K562 (cell line): ENCODE data around the gene RUVBL2. TPM values are rescaled to one million over a fixed set of nuclear protein-coding genes. Genes with fewer than 3 reads are reported as not detected.

Experiments used
- ARHGAP35 ChIP-seq: fragments of 450-650 bp; IDR thresholded peaks from 2 replicates; pipeline ENCODE4 v1.6.1; 2018; ENCODE audit not compliant: partially characterized antibody
- ASH1L ChIP-seq: fragments of 450-650 bp; IDR thresholded peaks from 2 replicates; pipeline ENCODE4 v1.6.1; 2018; ENCODE audit warnings: borderline replicate concordance, mild to moderate bottlenecking, low read depth; ENCODE audit not compliant: partially characterized antibody
- DNMT1 ChIP-seq: fragments of 450-650 bp; IDR thresholded peaks from 2 replicates; pipeline ENCODE4 v1.6.1; 2016; ENCODE audit warnings: antibody characterized with exemption, mild to moderate bottlenecking
- ELF1 ChIP-seq: fragments of 200-800 bp; sonication (Bioruptor generic); IDR thresholded peaks from 2 replicates; pipeline ENCODE4 v1.6.1; 2016; ENCODE audit warnings: missing genetic modification characterization, missing compliant biosample characterization
- KAT7 ChIP-seq: sonication (generic); formaldehyde crosslinking; IDR thresholded peaks from 2 replicates; pipeline ENCODE4 v1.8.0; 2022; ENCODE audit warnings: missing genetic modification reagents, mild to moderate bottlenecking, borderline replicate concordance
- MEF2A ChIP-seq: IDR thresholded peaks from 2 replicates; pipeline ENCODE4 v1.6.1; 2011; ENCODE audit warnings: low read depth, mild to moderate bottlenecking, low read length, moderate library complexity; ENCODE audit not compliant: control insufficient read depth
- MXI1 ChIP-seq: IDR thresholded peaks from 2 replicates; pipeline ENCODE4 v1.6.1; 2011; ENCODE audit warnings: low read depth, mild to moderate bottlenecking, improper control_type of control experiment, low read length
- TAF9B ChIP-seq: fragments of 450-650 bp; IDR thresholded peaks from 2 replicates; pipeline ENCODE4 v1.6.1; 2018; ENCODE audit warnings: mild to moderate bottlenecking; ENCODE audit not compliant: partially characterized antibody
- ZBED1 ChIP-seq: IDR thresholded peaks from 2 replicates; pipeline ENCODE4 v1.6.1; 2014
- ZNF584 ChIP-seq: fragments of 200-800 bp; sonication (Bioruptor generic); IDR thresholded peaks from 2 replicates; pipeline ENCODE4 v1.6.1; 2016; ENCODE audit warnings: low read depth, mild to moderate bottlenecking, missing genetic modification characterization, missing compliant biosample characterization
- polyA plus RNA-seq, 8 experiments: library from polyadenylated mRNA; depleted of rRNA in 4 of 8; stranded (reverse) in 5 of 8; unstranded in 3 of 8; fragments of >200 nt; fragmentation: Nextera tagmentation in 2 of 8; fragmentation: Illumina TruSeq in 1 of 8; extraction: Ambion mirVana in 2 of 8; extraction: Trizol in 1 of 8; gene quantifications; 2 replicates each; pipeline versions ENCODE4 v1.2.1 to v1.2.3, GENCODE V29; 2011 to 2014; ENCODE audit warnings: inconsistent platforms in 1 of 8, missing spikeins in 1 of 8
- total RNA-seq, 7 experiments: library from RNA; depleted of rRNA in 6 of 7; stranded (reverse); fragments of >200 nt in 6 of 7; fragmentation: Illumina TruSeq in 2 of 7; extraction: Trizol in 2 of 7; gene quantifications; 2 replicates each; pipeline versions ENCODE4 v1.2.1 to v1.2.3, GENCODE V29; 2011 to 2021; ENCODE audit warnings: low replicate concordance in 1 of 7
- TF ChIP-seq, protein P1 (sequence below), 3 experiments: fragments of 200-800 bp in 1 of 3; fragments of 250-450 bp in 1 of 3; fragments of 450-650 bp in 1 of 3; sonication (Bioruptor Pico) in 1 of 3; sonication (Bioruptor generic) in 1 of 3; formaldehyde crosslinking in 1 of 3; IDR thresholded peaks; 2 replicates each; pipeline versions ENCODE4 v1.6.1 to v1.8.0; 2016 to 2022; ENCODE audit warnings: mild to moderate bottlenecking in 2 of 3, missing genetic modification characterization in 2 of 3, missing compliant biosample characterization in 1 of 3, moderate library complexity in 1 of 3
- TF ChIP-seq, protein P2 (sequence below): fragments of 450-650 bp; IDR thresholded peaks from 2 replicates; pipeline ENCODE4 v1.6.1; 2016; ENCODE audit warnings: borderline replicate concordance
- TF ChIP-seq, protein P3 (sequence below): sonication (generic); formaldehyde crosslinking; IDR thresholded peaks from 2 replicates; pipeline ENCODE4 v1.8.0; 2022; ENCODE audit warnings: mild to moderate bottlenecking, missing genetic modification reagents, borderline replicate concordance
- TF ChIP-seq, protein P4 (sequence below): fragments of 250-450 bp; sonication (Bioruptor Pico); IDR thresholded peaks from 2 replicates; pipeline ENCODE4 v1.5.0; 2021; ENCODE audit warnings: mild to moderate bottlenecking, moderate library complexity

Gene RUVBL2
- total and polyA plus RNA-seq, 9 of the 15 experiments (the other 6 are each of a cell fraction or from before 2014, with no cell fraction given) = 71.4 to 453 (median 237) TPM

DNA sequence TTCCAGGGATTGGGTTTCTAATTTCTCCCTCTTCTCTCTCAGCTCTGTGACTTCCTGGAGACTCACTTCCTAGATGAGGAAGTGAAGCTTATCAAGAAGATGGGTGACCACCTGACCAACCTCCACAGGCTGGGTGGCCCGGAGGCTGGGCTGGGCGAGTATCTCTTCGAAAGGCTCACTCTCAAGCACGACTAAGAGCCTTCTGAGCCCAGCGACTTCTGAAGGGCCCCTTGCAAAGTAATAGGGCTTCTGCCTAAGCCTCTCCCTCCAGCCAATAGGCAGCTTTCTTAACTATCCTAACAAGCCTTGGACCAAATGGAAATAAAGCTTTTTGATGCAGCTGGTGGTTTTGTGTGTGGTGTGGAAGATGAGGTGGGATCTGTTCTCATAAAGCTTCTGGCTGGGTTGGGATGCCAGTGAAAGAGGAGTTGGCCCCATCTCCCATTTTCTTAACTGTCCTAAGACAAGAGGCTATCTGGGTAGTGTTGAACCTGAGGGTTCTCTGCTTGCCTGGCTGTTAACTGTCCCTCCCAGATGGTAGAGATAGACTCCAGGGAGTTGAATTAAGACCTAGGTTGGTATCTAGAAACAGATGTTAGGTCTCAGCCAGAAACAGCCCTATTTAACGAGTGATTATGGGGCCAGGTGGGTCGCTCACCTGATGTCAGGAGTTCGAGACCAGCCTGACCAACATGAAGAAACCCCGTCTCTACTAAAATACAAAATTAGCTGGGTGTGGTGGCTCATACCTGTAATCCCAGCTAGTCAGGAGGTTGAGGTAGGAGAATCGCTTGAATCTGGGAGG, 26.9 kb upstream of the RUVBL2 start (continued):
- TF ChIP-seq, protein P1, sequence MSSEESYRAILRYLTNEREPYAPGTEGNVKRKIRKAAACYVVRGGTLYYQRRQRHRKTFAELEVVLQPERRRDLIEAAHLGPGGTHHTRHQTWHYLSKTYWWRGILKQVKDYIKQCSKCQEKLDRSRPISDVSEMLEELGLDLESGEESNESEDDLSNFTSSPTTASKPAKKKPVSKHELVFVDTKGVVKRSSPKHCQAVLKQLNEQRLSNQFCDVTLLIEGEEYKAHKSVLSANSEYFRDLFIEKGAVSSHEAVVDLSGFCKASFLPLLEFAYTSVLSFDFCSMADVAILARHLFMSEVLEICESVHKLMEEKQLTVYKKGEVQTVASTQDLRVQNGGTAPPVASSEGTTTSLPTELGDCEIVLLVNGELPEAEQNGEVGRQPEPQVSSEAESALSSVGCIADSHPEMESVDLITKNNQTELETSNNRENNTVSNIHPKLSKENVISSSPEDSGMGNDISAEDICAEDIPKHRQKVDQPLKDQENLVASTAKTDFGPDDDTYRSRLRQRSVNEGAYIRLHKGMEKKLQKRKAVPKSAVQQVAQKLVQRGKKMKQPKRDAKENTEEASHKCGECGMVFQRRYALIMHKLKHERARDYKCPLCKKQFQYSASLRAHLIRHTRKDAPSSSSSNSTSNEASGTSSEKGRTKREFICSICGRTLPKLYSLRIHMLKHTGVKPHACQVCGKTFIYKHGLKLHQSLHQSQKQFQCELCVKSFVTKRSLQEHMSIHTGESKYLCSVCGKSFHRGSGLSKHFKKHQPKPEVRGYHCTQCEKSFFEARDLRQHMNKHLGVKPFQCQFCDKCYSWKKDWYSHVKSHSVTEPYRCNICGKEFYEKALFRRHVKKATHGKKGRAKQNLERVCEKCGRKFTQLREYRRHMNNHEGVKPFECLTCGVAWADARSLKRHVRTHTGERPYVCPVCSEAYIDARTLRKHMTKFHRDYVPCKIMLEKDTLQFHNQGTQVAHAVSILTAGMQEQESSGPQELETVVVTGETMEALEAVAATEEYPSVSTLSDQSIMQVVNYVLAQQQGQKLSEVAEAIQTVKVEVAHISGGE (CRISPR knock-in tag; IDR thresholded peaks at IDR 0.05) = 0 out of 6 replicates have a peak, but pooled peaks of 1 of the 3 experiments have one; percentile 41
- TF ChIP-seq DNMT1 (no peak), ARHGAP35 (peak; percentile 7), ZBED1 (peak; percentile 8; the same call in 1 of the 2 replicates), MEF2A (0 out of 2 replicates have a peak, but pooled peaks have one; percentile 2), KAT7 (CRISPR knock-in tag) (peak; percentile 25; the same call in 1 of the 2 replicates), ELF1 (tag) (peak; percentile 59), ASH1L (no peak), MXI1 (0 out of 2 replicates have a peak, but pooled peaks have one; percentile 23), ZNF584 (CRISPR knock-in tag) (0 out of 2 replicates have a peak, but pooled peaks have one; percentile 31), TAF9B (peak; percentile 24)
- TF ChIP-seq, protein P2, sequence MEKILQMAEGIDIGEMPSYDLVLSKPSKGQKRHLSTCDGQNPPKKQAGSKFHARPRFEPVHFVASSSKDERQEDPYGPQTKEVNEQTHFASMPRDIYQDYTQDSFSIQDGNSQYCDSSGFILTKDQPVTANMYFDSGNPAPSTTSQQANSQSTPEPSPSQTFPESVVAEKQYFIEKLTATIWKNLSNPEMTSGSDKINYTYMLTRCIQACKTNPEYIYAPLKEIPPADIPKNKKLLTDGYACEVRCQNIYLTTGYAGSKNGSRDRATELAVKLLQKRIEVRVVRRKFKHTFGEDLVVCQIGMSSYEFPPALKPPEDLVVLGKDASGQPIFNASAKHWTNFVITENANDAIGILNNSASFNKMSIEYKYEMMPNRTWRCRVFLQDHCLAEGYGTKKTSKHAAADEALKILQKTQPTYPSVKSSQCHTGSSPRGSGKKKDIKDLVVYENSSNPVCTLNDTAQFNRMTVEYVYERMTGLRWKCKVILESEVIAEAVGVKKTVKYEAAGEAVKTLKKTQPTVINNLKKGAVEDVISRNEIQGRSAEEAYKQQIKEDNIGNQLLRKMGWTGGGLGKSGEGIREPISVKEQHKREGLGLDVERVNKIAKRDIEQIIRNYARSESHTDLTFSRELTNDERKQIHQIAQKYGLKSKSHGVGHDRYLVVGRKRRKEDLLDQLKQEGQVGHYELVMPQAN = peak; percentile 12; the same call in 1 of the 2 replicates
- TF ChIP-seq, protein P3, sequence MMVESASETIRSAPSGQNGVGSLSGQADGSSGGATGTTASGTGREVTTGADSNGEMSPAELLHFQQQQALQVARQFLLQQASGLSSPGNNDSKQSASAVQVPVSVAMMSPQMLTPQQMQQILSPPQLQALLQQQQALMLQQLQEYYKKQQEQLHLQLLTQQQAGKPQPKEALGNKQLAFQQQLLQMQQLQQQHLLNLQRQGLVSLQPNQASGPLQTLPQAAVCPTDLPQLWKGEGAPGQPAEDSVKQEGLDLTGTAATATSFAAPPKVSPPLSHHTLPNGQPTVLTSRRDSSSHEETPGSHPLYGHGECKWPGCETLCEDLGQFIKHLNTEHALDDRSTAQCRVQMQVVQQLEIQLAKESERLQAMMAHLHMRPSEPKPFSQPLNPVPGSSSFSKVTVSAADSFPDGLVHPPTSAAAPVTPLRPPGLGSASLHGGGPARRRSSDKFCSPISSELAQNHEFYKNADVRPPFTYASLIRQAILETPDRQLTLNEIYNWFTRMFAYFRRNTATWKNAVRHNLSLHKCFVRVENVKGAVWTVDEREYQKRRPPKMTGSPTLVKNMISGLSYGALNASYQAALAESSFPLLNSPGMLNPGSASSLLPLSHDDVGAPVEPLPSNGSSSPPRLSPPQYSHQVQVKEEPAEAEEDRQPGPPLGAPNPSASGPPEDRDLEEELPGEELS = peak; percentile 68; the same call in 1 of the 2 replicates
- TF ChIP-seq, protein P4, sequence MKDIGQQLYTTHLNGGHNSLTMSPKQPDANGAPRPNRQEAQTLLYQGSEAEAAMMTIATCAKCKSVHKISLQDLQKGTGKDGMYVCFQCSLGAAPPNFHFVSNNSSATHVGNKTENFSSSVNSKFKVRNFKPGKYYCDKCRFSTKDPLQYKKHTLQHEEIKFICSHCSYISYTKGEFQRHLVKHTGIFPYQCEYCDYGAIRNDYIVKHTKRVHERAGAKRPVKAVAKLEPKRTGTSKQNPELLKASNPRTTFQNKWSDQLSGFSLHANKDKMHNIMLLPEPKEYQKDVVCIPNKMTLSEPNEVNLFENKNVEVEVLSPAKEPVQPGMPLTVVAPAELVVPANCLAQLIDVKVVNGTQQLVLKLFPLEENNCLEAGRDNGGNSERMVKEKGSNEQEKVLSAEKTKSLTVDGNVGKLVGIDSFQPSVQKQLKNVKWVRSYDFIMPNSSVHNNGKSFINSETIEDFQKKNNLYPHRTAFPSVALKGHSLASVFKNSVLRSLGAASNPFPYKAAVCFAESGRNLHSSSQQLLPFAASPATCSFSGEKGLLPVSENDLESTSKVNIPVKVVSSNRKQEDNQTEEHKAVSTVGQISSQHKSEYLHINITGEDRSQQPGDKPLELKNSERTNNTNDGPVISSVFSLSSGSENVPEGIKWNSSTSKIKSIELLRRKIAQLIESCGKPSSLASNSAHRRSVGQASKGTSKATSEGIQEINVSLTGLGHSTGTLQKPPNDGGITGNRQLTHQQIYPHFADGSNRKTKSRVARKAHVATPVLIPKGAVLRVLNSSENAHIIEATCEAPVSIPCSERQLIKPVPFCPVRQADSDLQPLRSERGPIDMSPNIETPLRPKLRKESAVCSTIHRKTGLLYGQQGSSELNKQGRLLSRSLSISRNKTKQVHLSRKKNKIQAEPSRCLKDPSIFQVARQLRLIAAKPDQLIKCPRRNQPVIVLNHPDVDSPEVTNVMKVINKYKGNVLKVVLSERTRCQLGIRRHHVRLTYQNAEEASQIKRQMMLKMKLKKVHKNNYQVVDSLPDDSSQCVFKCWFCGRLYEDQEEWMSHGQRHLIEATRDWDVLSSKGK (CRISPR knock-in tag) = 0 out of 2 replicates have a peak, but pooled peaks have one; percentile 7
